Activated gamma-delta T cell treated with Interleukin-2 at 50 U/mL for 16 hours (primary cell): ENCODE measurements around the gene OR52E1.
"Not testable (repeated sequence)": the region's sequence is repeated elsewhere in the genome, so short reads cannot be mapped to it uniquely, and the experiment has no call there.

Experiments
- DNase-seq: peaks from one replicate; pipeline ENCODE4 v3.0.0-alpha.2; 2020

OR52E1 gene

GRCh38 chr11:5069272-5069671, at the start of gene OR52E1:
Gene OR52E1, plus strand, starts transcription at chr11:5069572.
- no peak for DNase-seq

DNA sequence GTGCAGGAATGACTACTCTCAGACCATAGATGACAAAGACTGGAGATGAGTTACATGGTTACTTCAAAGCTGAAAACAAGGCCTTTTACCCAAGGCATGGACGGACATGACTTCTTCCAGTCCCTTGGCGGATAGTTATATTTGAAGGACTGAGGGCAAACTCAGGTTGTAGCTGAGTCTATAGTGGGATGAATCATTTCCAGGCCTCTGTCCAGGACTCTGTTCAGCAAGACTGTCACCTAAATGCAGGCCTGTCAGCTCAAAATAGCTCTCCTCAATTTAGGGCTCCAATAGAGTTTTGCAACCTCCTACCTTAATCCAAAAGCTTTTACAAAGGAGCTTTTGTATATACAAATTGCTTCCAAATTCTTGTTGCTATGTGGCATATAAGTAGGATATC, 47.4 kb upstream of the OR52E1 start:
- DNase-seq = no peak

DNA sequence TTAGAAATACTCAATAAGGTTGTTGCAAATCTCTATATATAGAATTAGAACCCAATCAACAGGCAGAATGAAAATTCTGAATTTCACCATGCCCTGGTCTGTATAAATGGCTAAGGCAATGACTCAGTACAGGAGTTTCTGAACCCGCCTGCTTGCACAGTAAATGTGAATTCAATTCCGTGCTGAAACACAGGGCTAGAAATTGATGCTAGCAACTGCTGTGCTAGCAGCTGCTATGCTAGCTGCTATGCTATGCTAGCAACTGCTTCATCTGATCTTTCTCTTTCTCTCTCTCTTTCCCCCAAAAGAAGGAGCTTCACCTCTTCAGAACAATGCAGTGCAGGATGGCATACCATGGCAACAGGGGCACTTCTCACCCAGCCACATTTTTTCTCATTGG, 32.7 kb upstream of the OR52E1 start:
- no peak for DNase-seq

DNA sequence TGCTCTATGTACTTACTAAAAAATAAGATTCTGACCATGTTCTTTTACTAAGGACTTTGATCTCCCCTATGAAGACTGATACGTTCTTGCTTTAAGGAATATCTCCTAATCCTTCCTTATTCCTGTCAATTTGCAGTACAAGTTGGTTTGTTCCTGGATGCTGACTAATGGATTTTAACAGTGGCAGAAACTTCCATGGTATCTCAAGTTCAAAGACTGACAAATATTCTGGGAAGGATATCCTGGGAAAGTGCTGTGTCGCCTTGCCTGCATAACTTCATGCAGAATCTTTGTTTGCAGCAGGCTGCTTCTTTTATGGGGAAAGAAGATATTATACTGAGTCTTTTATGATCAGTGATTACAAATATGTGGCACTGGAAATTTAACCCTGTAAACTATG, 31.4 kb upstream of the OR52E1 start:
- DNase-seq = no peak

GRCh38 chr11:5038341-5038740, 31.0 kb upstream of the OR52E1 start:
- DNase-seq = no peak

GRCh38 chr11:5040876-5041275, 28.5 kb upstream of the OR52E1 start:
- no peak for DNase-seq

DNA sequence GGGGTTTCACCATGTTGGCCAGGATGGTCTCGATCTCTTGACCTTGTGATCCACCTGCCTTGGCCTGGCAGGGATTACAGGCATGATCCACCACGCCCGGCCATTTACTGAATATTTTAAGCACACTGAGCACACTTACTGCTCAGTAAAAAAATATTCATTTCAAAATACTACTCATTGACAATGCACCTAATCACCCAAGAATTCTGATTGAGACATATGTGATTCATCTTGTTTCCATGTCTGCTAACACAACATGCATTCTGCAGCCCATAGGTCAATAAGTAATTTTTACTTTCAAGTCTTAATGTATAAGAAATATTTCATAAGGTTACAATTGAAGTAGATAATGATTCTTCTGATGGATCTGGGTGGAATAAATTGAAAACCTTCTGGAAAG, 27.3 kb upstream of the OR52E1 start:
- DNase-seq = no peak

DNA sequence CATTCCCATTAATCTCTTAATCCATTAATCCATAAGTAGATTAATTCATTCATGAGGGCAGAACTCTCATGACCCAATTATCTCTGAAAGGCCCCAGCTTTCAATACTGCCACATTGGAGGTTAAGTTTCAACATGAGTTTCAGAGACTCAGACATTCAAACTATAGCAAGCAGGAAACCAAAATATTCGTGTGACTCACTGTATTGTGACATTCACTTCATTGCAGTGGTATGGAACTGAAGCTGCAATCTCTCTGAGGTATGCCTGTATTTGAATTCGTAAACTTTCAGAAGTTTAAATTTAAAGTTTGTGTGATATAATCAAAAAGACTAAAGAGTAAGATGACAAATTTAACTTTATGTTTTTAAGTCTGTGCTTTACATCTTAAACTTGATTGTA, 26.0 kb upstream of the OR52E1 start:
- no peak for DNase-seq

GRCh38 chr11:5046226-5046625, 23.1 kb upstream of the OR52E1 start, which contains the start of gene OR52J3:
Gene OR52J3, plus strand, starts transcription at chr11:5046526. Its CDS starts 0 bp downstream, at chr11:5046526.
- no peak for DNase-seq

GRCh38 chr11:5046754-5047330, 22.5 kb upstream of the OR52E1 start:
- no peak for DNase-seq

- DNase-seq = not testable (repeated sequence)
Measured at GRCh38 chr11:5058679-5059078, 10.7 kb upstream of the OR52E1 start.

- DNase-seq = no peak
Measured at GRCh38 chr11:5059391-5059790, 10.0 kb upstream of the OR52E1 start, which contains the start of gene OR52E2. Gene OR52E2, minus strand, starts transcription at chr11:5059627. Its CDS starts 0 bp downstream, at chr11:5059627.

GRCh38 chr11:5065027-5065426, 4.3 kb upstream of the OR52E1 start:
- DNase-seq = no peak

DNA sequence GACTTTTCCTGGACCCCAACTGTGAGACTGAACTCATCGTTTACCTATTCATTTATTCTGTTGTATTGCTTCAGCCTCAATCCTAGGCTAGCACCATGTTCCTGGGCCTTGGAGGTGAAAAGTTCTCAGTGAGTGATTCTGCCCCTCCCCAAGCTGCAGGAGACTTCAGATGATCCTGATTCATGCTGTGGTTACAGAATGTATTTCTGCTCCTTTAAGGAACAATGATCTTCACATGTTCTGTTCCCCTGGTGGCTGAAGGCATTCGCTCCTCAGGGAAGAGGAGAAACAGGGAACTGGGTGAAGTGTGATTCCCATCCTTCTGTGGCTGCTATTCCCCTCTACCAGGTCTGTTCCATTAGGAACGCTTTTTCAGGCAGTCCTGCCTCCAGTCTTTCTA, 2.4 kb downstream of the OR52E1 start:
- no peak for DNase-seq

DNA sequence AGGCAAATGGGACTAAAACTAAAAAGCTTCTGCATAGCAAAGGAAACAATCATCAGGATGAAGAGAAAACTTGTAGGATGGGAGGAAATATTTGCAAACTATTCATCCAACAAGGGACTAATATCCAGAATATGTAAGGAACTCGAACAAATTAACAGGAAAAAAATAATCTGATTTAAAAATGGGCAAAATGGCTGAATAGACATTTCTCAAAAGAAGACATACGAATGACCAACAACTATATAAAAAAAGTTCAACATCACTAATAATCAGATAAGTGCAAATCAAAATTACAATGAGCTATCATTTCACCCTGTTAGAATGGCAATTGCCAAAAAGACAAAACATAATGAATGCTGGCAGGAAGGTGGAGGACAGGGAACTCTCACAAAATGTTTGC, 12.0 kb downstream of the OR52E1 start:
- DNase-seq = no peak

DNA sequence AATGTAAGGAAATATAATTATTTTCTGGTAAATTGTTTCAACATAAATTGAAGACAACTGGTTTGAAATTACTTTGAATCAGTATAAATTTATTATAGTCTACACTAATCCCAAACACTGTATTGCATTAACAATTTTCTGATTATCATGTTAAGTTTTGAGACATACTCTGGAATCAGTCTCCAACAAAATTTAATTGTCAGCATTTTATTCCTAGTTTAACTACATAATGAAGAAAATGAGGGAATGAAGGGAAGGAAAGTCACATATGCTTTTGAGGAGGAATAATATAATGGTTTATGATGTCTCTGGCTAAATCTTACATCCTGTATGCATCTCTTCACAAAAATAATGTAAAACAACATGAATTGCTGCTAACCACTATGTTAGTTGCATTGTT, 14.2 kb downstream of the OR52E1 start:
- DNase-seq = no peak

DNA sequence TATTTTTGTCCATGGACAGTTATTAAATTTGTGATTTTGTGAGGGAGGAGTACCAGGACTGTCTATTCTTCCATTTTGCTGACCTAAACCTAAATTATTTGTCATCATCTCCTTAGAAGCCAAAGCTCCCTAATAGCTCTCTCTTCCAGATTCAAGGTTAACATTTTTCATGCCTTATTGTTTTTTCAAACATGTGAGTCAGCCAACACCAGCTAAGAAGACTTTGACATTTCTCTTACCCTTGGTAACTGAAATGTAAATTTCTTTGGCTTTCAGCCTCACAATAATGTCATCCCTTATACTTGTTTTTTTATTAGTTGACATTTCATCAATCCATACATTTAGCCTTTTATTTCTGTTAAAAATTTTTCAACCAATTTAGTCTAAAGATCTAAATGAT, 19.2 kb downstream of the OR52E1 start:
- no peak for DNase-seq

GRCh38 chr11:5090668-5091067, 21.3 kb downstream of the OR52E1 start:
- DNase-seq = no peak

DNA sequence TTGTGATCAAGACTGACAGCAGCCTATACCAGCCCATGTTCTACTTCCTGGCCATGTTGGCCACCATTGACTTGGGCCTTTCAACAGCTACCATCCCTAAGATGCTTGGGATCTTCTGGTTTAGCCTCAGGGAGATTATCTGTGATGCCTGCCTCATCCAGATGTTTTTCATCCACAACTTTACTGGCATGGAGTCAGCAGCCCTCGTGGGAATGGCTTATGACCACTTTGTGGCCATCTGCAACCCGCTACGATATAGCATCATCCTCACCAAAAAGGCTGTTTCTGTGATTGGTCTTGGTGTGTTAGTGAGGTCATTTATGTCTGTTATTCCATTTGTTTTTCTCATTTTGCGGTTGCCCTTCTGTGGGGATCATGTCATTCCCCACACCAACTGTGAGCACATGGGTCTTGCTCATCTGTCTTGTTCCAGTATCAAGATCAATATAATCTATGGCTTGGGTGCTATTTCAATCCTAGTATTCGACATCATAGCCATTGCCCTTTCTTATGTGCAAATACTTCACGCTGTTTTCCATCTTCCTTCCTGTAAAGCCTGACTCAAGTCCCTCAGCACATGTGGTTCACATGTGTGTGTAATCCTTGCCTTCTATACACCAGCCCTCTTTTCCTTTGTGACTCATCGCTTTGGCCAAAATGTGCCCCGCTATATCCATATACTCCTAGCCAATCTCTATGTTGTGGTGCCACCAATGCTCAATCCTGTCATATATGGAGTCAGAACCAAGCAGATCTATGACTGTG, 23.6 kb downstream of the OR52E1 start:
- DNase-seq = no peak

DNA sequence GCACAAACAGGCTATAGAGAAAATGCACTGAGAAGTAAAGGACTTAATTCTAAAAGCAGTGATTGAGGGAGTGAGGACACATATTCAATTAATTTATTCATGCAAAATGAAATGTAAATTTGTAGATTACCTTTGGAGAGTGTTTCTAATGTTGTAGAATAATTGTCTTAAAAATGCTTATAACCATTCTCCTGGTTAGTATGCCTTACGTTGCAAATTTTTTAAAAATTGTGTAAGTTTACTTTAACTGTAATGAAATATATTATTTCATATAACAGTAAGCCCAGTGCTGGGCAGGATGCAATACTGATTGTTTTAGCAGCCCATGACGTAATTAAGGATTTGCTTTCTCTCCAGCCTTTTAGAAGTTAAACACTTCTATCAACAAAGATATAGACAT, 26.6 kb downstream of the OR52E1 start:
- no peak for DNase-seq

- no peak for DNase-seq
Measured at GRCh38 chr11:5102246-5102645, 32.9 kb downstream of the OR52E1 start.

GRCh38 chr11:5103066-5103465, 33.7 kb downstream of the OR52E1 start:
- no peak for DNase-seq

- DNase-seq = no peak
Measured at GRCh38 chr11:5107285-5107684, 37.9 kb downstream of the OR52E1 start.

DNA sequence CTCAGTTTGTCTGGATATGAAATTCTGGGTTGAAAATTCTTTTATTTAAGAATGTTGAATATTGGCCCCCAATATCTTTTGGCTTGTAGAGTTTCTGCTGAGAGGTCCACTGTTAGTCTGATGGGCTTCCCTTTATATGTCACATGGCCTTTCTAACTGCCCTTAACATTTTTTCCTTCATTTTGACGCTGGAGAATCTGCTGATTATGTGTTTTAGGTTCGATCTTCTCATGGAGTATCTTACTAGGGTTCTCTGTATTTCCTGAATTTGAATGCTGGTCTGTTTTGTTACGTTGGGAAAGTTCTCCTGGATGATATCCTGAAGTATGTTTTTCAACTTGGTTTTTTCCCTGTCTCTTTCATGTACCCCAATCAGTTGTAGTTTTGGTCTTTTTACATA, 46.0 kb downstream of the OR52E1 start:
- no peak for DNase-seq

- no peak for DNase-seq
Measured at GRCh38 chr11:5117588-5117987, 48.2 kb downstream of the OR52E1 start.
